GM10266 (cell line): ENCODE results near the gene SALL1.

Source experiments
- DNase-seq: peaks from one replicate; pipeline ENCODE4 v3.0.0; 2012; ENCODE audit errors: extremely low spot score
- TF ChIP-seq, protein P1 (sequence below): IDR thresholded peaks from 2 replicates; pipeline ENCODE4 v1.5.1; 2012; ENCODE audit warnings: mild to moderate bottlenecking, low read depth; ENCODE audit not compliant: control insufficient read depth, insufficient read depth; ENCODE audit errors: missing control alignments

SALL1 gene

GRCh38 chr16:51151961-51152663 lies 1.0 kb upstream of the SALL1 start:
- TF ChIP-seq, protein P1, sequence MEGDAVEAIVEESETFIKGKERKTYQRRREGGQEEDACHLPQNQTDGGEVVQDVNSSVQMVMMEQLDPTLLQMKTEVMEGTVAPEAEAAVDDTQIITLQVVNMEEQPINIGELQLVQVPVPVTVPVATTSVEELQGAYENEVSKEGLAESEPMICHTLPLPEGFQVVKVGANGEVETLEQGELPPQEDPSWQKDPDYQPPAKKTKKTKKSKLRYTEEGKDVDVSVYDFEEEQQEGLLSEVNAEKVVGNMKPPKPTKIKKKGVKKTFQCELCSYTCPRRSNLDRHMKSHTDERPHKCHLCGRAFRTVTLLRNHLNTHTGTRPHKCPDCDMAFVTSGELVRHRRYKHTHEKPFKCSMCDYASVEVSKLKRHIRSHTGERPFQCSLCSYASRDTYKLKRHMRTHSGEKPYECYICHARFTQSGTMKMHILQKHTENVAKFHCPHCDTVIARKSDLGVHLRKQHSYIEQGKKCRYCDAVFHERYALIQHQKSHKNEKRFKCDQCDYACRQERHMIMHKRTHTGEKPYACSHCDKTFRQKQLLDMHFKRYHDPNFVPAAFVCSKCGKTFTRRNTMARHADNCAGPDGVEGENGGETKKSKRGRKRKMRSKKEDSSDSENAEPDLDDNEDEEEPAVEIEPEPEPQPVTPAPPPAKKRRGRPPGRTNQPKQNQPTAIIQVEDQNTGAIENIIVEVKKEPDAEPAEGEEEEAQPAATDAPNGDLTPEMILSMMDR: no peak
- DNase-seq: peak; percentile 55

GRCh38 chr16:51151435-51151960 lies 428 bp upstream of the SALL1 start:
- TF ChIP-seq, protein P1: no peak
- DNase-seq: no peak

GRCh38 chr16:51150165-51150887 lies 744 bp downstream of the SALL1 start:
- DNase-seq: no peak

GRCh38 chr16:51149721-51150164 lies 1.3 kb downstream of the SALL1 start:
- TF ChIP-seq, protein P1: no peak
- DNase-seq: no peak

More at GRCh38 chr16:51150165-51150887, 744 bp downstream of the SALL1 start:
- TF ChIP-seq, protein P1: no peak

DNA sequence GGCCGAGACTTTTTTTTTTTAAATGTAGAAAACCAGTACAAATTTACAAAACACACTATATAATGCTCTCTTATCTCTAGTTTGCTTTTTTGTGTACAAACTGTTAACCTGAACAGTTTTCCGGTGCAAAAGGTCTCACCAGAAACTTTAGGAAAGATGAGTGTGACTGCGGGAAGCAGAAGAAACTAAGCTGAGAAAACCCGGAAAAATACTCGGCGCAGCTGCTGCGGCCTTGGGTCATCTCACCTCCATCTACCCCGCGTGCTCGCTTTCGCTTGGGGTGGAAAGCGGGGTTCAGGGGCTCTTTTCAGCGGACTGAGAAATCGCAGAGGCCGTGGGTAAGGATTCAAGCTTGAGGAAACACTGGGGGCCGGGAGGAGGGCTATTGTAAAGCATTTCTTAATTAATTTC lies 1.8 kb downstream of the SALL1 start:
- TF ChIP-seq, protein P1: no peak
- no peak for DNase-seq

- TF ChIP-seq, protein P1: no peak
- no peak for DNase-seq
These were observed 2.3 kb downstream of the SALL1 start for GRCh38 chr16:51148678-51149228.
